Fibroblast of lung (primary cell): ENCODE results near the gene PALLD.

Source experiments
- CTCF ChIP-seq, 2 donors: IDR thresholded peaks in 1 of 2; conservative IDR thresholded peaks in 1 of 2; 1 replicate in 1 of 2; 2 replicates in 1 of 2; pipeline ENCODE4 v1.5.1; 2011 to 2012; ENCODE audit warnings: low read length in 2 of 2, control low read depth in 1 of 2, inconsistent platforms in 1 of 2, low read depth in 1 of 2, mild to moderate bottlenecking in 1 of 2
- EZH2 ChIP-seq: IDR thresholded peaks from 2 replicates; pipeline ENCODE4 v1.5.1; 2012; ENCODE audit warnings: low read length, control low read depth, mild to moderate bottlenecking; ENCODE audit errors: missing control alignments

DNA sequence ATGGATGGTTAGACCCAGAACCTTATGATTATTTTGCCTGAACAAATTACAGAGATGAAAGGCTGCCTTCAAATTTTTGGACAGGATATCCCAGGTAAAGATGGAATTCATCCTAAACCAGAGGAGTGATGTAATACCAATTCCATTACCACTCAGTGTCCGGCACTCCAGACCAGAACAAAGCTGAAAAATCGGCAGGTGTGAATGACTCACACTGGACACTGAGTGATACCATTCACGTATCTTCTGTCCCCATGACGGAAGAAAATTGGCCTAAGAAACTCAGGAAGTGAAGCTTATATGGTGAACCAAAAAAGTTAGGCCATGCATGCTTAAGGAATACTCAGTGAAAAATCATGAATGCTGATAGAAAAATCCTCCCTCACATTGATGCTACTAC, 34.5 kb downstream of the PALLD start:
- TF ChIP-seq CTCF (conservative IDR thresholded peaks at IDR 0.05 in 1 of 2, IDR thresholded peaks at IDR 0.05 in 1 of 2; ENCODE audit: low read depth in 1 of 2, low read length in 2 of 2) = no peak
- no peak for TF ChIP-seq EZH2
